GM18526 (cell line): ENCODE data around the gene OCEL1.
A peak's percentile ranks its signal among the peaks of the same experiment; 100 is the strongest.

Source experiments
- POLR2A ChIP-seq: IDR thresholded peaks from 3 replicates; pipeline ENCODE4 v1.6.1; 2011; ENCODE audit not compliant: insufficient read length; ENCODE audit errors: extremely low read depth

Gene OCEL1

GRCh38 chr19:17264641-17264979, 38.6 kb downstream of the OCEL1 start, which contains the start of gene USHBP1:
TSS of gene USHBP1 (minus strand) at chr19:17264745. CDS start at chr19:17264299, 446 bp downstream.
- TF ChIP-seq POLR2A = no peak

GRCh38 chr19:17266026-17266425, 40.0 kb downstream of the OCEL1 start:
- no peak for TF ChIP-seq POLR2A

- peak; percentile 45 for TF ChIP-seq POLR2A
These were observed 40.6 kb downstream of the OCEL1 start for GRCh38 chr19:17266589-17266974.

- peak; percentile 77 for TF ChIP-seq POLR2A
These were observed 41.2 kb downstream of the OCEL1 start, which contains the start of gene BABAM1 for GRCh38 chr19:17266975-17267788. TSS of gene BABAM1 (plus strand) at chr19:17267443. CDS start at chr19:17268807, 1,364 bp downstream.

- no peak for TF ChIP-seq POLR2A
These were observed 42.7 kb downstream of the OCEL1 start for GRCh38 chr19:17268754-17269153.

- no peak for TF ChIP-seq POLR2A
These were observed 49.6 kb downstream of the OCEL1 start for GRCh38 chr19:17275441-17276175.
